Endothelial cell of umbilical vein (primary cell): ENCODE results near the gene LIPF. TPM values are rescaled to one million over a fixed set of nuclear protein-coding genes. Genes with fewer than 3 reads are reported as not detected.

Source experiments
- BruUV-seq: library from RNA; stranded (reverse); fragments of 400-500 nt; replicated peaks from 2 replicates; lab custom pipeline; 2021; lab: Mats Ljungman, UMichigan
- CTCF ChIA-PET: fragments of 300-600, 350-600 bp; sonication (Branson Sonifier 250); formaldehyde crosslinking; loops from one replicate; lab custom pipeline; 2021; ENCODE audit warnings: antibody characterized with exemption, inconsistent platforms; lab: Charles Lee
- POLR2A ChIA-PET: fragments of 300-600, 350-600 bp; sonication (Branson Sonifier 250); formaldehyde crosslinking; loops from one replicate; lab custom pipeline; 2021; ENCODE audit warnings: antibody characterized with exemption, inconsistent platforms; lab: Charles Lee
- DNase-seq: peaks from one replicate; pipeline ENCODE4 v3.0.0-alpha.2; 2011; ENCODE audit warnings: low read depth, low spot score
- FAIRE-seq: peaks from 2 replicates; lab custom pipeline; 2011; peaks lifted over from hg19 to GRCh38; lab: Jason Lieb, UNC
- H2AFZ ChIP-seq: 2 replicates; pipeline ENCODE4 v1.6.0; 2012; ENCODE audit warnings: low read depth, low read length, control low read depth, inconsistent platforms
- H3K27ac ChIP-seq: 2 replicates; pipeline ENCODE4 v1.5.1; 2011; ENCODE audit warnings: low read depth, mild to moderate bottlenecking, control low read depth, low read length, moderate library complexity; ENCODE audit not compliant: insufficient read depth
- H3K27me3 ChIP-seq, 2 experiments: 2 replicates each; pipeline versions ENCODE4 v1.6.0 to v1.6.1; 2011; ENCODE audit warnings: low read length in 2 of 2, mixed read lengths in 1 of 2; ENCODE audit not compliant: control insufficient read depth in 2 of 2, insufficient read depth in 2 of 2
- H3K36me3 ChIP-seq, 2 experiments: 2 replicates in 1 of 2; 3 replicates in 1 of 2; pipeline ENCODE4 v1.5.1; 2011; ENCODE audit warnings: low read length in 2 of 2, mild to moderate bottlenecking in 1 of 2, moderate library complexity in 1 of 2; ENCODE audit not compliant: control insufficient read depth in 2 of 2, insufficient read depth in 2 of 2; ENCODE audit errors: extremely low read depth in 1 of 2
- H3K4me1 ChIP-seq: 3 replicates; pipeline ENCODE4 v1.5.1; 2011; ENCODE audit warnings: mild to moderate bottlenecking, low read length; ENCODE audit not compliant: control insufficient read depth, insufficient read depth; ENCODE audit errors: extremely low read depth
- H3K4me2 ChIP-seq: 2 replicates; pipeline ENCODE4 v1.6.1; 2011; ENCODE audit warnings: low read length, control low read depth, mixed read lengths; ENCODE audit not compliant: insufficient read depth
- H3K4me3 ChIP-seq, 3 experiments: fragments of 200-600 bp in 1 of 3; sonication (generic), shearing (Covaris generic) in 1 of 3; replicated peaks in 1 of 3; 2 replicates each; pipeline ENCODE4 v1.5.1; 2011 to 2016; ENCODE audit warnings: control low read depth in 3 of 3, low read length in 3 of 3, mild to moderate bottlenecking in 2 of 3, inconsistent platforms in 1 of 3, low read depth in 1 of 3, moderate library complexity in 1 of 3; ENCODE audit not compliant: insufficient read depth in 1 of 3
- H3K79me2 ChIP-seq: 2 replicates; pipeline ENCODE4 v1.6.0; 2012; ENCODE audit warnings: low read length, inconsistent platforms; ENCODE audit not compliant: control insufficient read depth, insufficient read depth
- H3K9ac ChIP-seq: replicated peaks from 2 replicates; pipeline ENCODE3; 2011; ENCODE audit warnings: low read length, control low read depth; ENCODE audit not compliant: insufficient read depth; ENCODE audit errors: extremely low read depth
- H3K9me1 ChIP-seq: replicated peaks from 3 replicates; pipeline ENCODE4 v1.6.0; 2011; ENCODE audit warnings: mild to moderate bottlenecking, low read length; ENCODE audit not compliant: control insufficient read depth, insufficient read depth; ENCODE audit errors: extremely low read depth
- H3K9me3 ChIP-seq: replicated peaks from 2 replicates; pipeline ENCODE4 v1.5.1; 2012; ENCODE audit warnings: low read length, inconsistent platforms; ENCODE audit not compliant: control insufficient read depth, insufficient read depth
- H4K20me1 ChIP-seq: replicated peaks from 2 replicates; pipeline ENCODE3; 2011; ENCODE audit warnings: mild to moderate bottlenecking, low read length; ENCODE audit not compliant: control insufficient read depth, insufficient read depth; ENCODE audit errors: extremely low read depth
- CTCF ChIP-seq, 2 donors: IDR thresholded peaks; 1 replicate in 1 of 2; 2 replicates in 1 of 2; pipeline ENCODE4 v1.5.1; 2011; ENCODE audit warnings: low read length in 2 of 2, mild to moderate bottlenecking in 2 of 2, moderate library complexity in 2 of 2, control low read depth in 1 of 2, inconsistent platforms in 1 of 2, low read depth in 1 of 2; ENCODE audit not compliant: insufficient read depth in 1 of 2; ENCODE audit errors: extremely low read depth in 1 of 2
- EZH2 ChIP-seq: IDR thresholded peaks from 2 replicates; pipeline ENCODE4 v1.6.1; 2012; ENCODE audit warnings: borderline replicate concordance, low read depth, mild to moderate bottlenecking, moderate library complexity, low read length, inconsistent platforms; ENCODE audit not compliant: severe bottlenecking
- FOS ChIP-seq: IDR thresholded peaks from 2 replicates; pipeline ENCODE4 v1.6.1; 2011; ENCODE audit warnings: mild to moderate bottlenecking, low read length, moderate library complexity, borderline replicate concordance; ENCODE audit not compliant: insufficient read depth
- GATA2 ChIP-seq: IDR thresholded peaks from 2 replicates; pipeline ENCODE4 v1.7.0; 2011; ENCODE audit warnings: low read depth, mild to moderate bottlenecking, moderate library complexity, mixed read lengths, low read length; ENCODE audit not compliant: insufficient read length, insufficient read depth
- JUN ChIP-seq: IDR thresholded peaks from 2 replicates; pipeline ENCODE4 v1.6.1; 2011; ENCODE audit warnings: borderline replicate concordance, low read depth; ENCODE audit not compliant: insufficient read length, insufficient read depth
- MAX ChIP-seq: IDR thresholded peaks from 2 replicates; pipeline ENCODE4 v1.6.1; 2011; ENCODE audit not compliant: insufficient read depth, insufficient read length
- MYC ChIP-seq: IDR thresholded peaks from one replicate; pipeline ENCODE4 v1.6.1; 2011; ENCODE audit warnings: mild to moderate bottlenecking, low read depth, low read length
- POLR2A ChIP-seq: IDR thresholded peaks from 2 replicates; pipeline ENCODE4 v1.6.1; 2012; ENCODE audit warnings: low read depth, mild to moderate bottlenecking, control low read depth, low read length
- POLR2AphosphoS5 ChIP-seq: IDR thresholded peaks from 2 replicates; pipeline ENCODE4 v1.6.1; 2012; ENCODE audit warnings: low read depth, mild to moderate bottlenecking, control low read depth, low read length, moderate library complexity; ENCODE audit not compliant: insufficient read depth
- dilution Hi-C: fragments of 300-500 bp; cut with MboI; formaldehyde crosslinking; loops from one replicate; pipeline ENCODE4 v1.15.0; 2019; ENCODE audit warnings: low sequenced_read_pairs; ENCODE audit not compliant: extremely low pct_ligation_motif_present
- intact Hi-C: fragments of 100-400 bp; cut with micrococcal nuclease; formaldehyde crosslinking; loops from one replicate; pipeline ENCODE4 v1.10.0; 2022
- polyA plus RNA-seq, 4 experiments: library from polyadenylated mRNA; depleted of rRNA in 3 of 4; stranded (reverse) in 3 of 4; unstranded in 1 of 4; fragments of >200 nt; gene quantifications; 2 replicates each; pipeline versions ENCODE4 v1.2.1 to v1.2.3, GENCODE V29; 2011 to 2012; ENCODE audit warnings: missing spikeins in 1 of 4
- total RNA-seq: library from RNA; stranded (reverse); gene quantifications from 2 replicates; pipeline ENCODE4 v1.2.3, GENCODE V29; 2021

LIPF gene
- total and polyA plus RNA-seq, 2 donors (not counting 3 experiments of a cell fraction or from before 2014, with no cell fraction given): not detected

- H3K27ac ChIP-seq: no peak overlapping the region
- no peak overlapping the region for H3K9ac ChIP-seq
- CTCF ChIA-PET: interaction anchor here (1.3 kb wide), 2 partner anchors 77 to 95 kb away, joined by 4 to 5 read pairs; partner anchors contain the start of gene RNLS
Measured at GRCh38 chr10:88659725-88660597, 4.3 kb upstream of the LIPF start.

More at GRCh38 chr10:88659725-88660597, 4.3 kb upstream of the LIPF start:
- H3K36me3 ChIP-seq: no peaks in the 10 kb centered on the region
- DNase-seq: no peak
- dilution Hi-C loops (no loop called here), intact Hi-C loops (no loop called here)
- no peaks in the 10 kb centered on the region for H3K9me3 ChIP-seq
- H3K4me2 ChIP-seq: no peak overlapping the region
- no peak overlapping the region for H3K4me3 ChIP-seq
- POLR2A ChIA-PET: no interaction called here
- no peak overlapping the region for H2AFZ ChIP-seq
- no peaks in the 10 kb centered on the region for H3K79me2 ChIP-seq
- no peaks in the 10 kb centered on the region for H4K20me1 ChIP-seq
- TF ChIP-seq CTCF (IDR thresholded peaks at IDR 0.05; ENCODE audit: extremely low read depth in 1 of 2, insufficient read depth in 1 of 2, low read depth in 1 of 2, low read length in 2 of 2): no peak
- no peak for TF ChIP-seq POLR2AphosphoS5
- TF ChIP-seq JUN: no peak
- no peak for TF ChIP-seq FOS
- no peak for TF ChIP-seq EZH2
- no peak for TF ChIP-seq POLR2A
- TF ChIP-seq GATA2: no peak
- no peak for TF ChIP-seq MAX
- TF ChIP-seq MYC: no peak
- no TSS peak for BruUV-seq
- peaks cover 8% of the 10 kb centered on the region for H3K4me1 ChIP-seq
- H3K9me1 ChIP-seq: no peaks in the 10 kb centered on the region
- no peak for FAIRE-seq
- H3K27me3 ChIP-seq: no peaks in the 10 kb centered on the region
